ENCODE results near the gene AAGAB.

Gene AAGAB

DNA sequence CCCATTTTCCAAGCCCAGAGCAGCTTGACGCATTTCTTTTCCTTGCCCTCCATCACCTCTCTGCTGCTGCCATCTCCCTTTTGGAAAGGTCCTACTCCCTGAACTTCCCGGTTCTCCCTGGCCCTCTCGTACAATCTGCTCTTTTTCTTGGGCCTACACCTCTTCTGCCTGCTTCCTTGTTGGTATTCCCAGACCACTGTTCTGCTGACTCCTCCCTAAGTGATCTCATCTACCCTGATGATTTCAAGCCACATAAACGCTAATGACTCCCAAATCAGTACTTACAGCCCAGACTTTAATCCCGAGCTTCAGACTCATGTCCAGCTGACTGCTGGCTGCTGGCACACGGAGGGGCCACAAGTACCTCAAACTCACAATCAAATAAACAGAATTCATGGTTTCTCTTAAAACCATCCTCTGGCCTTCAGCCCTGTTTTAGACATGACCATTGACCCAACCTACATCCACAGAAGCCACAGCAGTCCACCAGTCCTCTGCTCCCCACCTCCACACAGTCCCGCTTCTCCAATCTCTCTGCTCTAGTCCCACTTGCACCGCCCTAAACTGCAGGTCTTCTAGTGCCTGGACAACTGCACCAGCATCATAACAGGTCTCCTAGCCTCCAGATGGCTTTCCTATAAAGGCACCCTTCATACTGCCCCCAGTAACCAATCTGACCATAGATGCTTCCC, 57.6 kb downstream of the AAGAB start (continued):
- 0 out of 2 replicates have a peak, but pooled peaks have one; percentile 17 for TF ChIP-seq ZNF10 (tag by site-specific recombination; IDR thresholded peaks at IDR 0.05)

DNA sequence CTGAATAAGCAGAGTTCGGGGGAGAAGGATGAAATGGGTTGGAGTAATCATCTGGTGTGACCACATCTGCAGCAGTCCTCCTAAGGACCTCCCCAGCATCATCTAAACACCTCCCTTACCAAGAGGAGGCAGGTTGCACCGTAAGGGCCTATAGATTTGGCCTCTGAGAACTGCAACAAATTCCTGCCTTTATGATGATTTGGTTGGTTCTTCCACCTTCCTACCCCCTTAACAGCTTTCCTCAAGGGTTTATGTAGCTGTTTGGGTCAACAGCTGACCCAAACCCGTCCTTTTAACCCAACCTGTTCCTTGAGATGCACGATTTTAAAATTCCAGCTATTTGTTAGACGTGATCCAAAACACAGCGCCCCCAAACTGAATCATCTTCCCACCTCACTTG, 58.2 kb downstream of the AAGAB start:
- CTCF ChIA-PET, result interaction anchor here (0.9 to 1.4 kb wide), 3 partner anchors 8 to 42 kb away, joined by 4 to 5 read pairs (median 4); no protein-coding TSS in a partner anchor
- Histone ChIP-seq H3K4me1 (ENCODE audit: control insufficient read depth, insufficient read depth, low read length) (peaks cover 3% of the 10 kb centered on the region), H3K27ac (ENCODE audit: extremely low read depth, low read depth, low read length) (no peak overlapping the region), H3K9me3 (ENCODE audit: control insufficient read depth, insufficient read depth, low read depth, low read length) (no peaks in the 10 kb centered on the region), H3K36me3 (ENCODE audit: control insufficient read depth in 2 of 2, insufficient read depth in 1 of 2, low read length in 2 of 2) (peaks cover 0 to 44% of the 10 kb centered on the region in 2 experiments; a peak in 2 of 3 replicates), H3K4me3 (ENCODE audit: low read depth, low read length) (no peak overlapping the region)
- TF ChIP-seq ZBTB10 (tag by site-specific recombination; IDR thresholded peaks at IDR 0.05) (no peak), ZEB2 (tag by site-specific recombination; IDR thresholded peaks at IDR 0.05) (no peak), HOXC10 (CRISPR knock-in tag; IDR thresholded peaks at IDR 0.05) (no peak), ZNF211 (tag by site-specific recombination; IDR thresholded peaks at IDR 0.05; ENCODE audit: low read depth) (no peak), ZFP3 (tag by site-specific recombination; IDR thresholded peaks at IDR 0.05; ENCODE audit: low read depth) (no peak), ZNF10 (tag by site-specific recombination; IDR thresholded peaks at IDR 0.05) (no peak), ZXDB (tag by site-specific recombination; IDR thresholded peaks at IDR 0.05) (no peak), ZNF391 (tag by site-specific recombination; IDR thresholded peaks at IDR 0.05; ENCODE audit: borderline replicate concordance, low read depth) (no peak), ZNF670 (tag by site-specific recombination; IDR thresholded peaks at IDR 0.05; ENCODE audit: low read depth) (no peak), ZNF366 (tag by site-specific recombination; conservative IDR thresholded peaks at IDR 0.05) (no peak), ZFP41 (tag by site-specific recombination; IDR thresholded peaks at IDR 0.05; ENCODE audit: borderline replicate concordance) (no peak), ZNF23 (tag by site-specific recombination; IDR thresholded peaks at IDR 0.05; ENCODE audit: borderline replicate concordance) (no peak), ZNF623 (tag by site-specific recombination; IDR thresholded peaks at IDR 0.05) (no peak), ZNF626 (tag by site-specific recombination; IDR thresholded peaks at IDR 0.05) (no peak), FEZF1 (tag by site-specific recombination; IDR thresholded peaks at IDR 0.05) (no peak), GLI2 (tag by site-specific recombination; IDR thresholded peaks at IDR 0.05; ENCODE audit: borderline replicate concordance, low read depth) (no peak)
- TF ChIP-seq, protein P1, sequence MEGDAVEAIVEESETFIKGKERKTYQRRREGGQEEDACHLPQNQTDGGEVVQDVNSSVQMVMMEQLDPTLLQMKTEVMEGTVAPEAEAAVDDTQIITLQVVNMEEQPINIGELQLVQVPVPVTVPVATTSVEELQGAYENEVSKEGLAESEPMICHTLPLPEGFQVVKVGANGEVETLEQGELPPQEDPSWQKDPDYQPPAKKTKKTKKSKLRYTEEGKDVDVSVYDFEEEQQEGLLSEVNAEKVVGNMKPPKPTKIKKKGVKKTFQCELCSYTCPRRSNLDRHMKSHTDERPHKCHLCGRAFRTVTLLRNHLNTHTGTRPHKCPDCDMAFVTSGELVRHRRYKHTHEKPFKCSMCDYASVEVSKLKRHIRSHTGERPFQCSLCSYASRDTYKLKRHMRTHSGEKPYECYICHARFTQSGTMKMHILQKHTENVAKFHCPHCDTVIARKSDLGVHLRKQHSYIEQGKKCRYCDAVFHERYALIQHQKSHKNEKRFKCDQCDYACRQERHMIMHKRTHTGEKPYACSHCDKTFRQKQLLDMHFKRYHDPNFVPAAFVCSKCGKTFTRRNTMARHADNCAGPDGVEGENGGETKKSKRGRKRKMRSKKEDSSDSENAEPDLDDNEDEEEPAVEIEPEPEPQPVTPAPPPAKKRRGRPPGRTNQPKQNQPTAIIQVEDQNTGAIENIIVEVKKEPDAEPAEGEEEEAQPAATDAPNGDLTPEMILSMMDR (tag by site-specific recombination; IDR thresholded peaks at IDR 0.05), result no peak
- TF ChIP-seq, protein P2, sequence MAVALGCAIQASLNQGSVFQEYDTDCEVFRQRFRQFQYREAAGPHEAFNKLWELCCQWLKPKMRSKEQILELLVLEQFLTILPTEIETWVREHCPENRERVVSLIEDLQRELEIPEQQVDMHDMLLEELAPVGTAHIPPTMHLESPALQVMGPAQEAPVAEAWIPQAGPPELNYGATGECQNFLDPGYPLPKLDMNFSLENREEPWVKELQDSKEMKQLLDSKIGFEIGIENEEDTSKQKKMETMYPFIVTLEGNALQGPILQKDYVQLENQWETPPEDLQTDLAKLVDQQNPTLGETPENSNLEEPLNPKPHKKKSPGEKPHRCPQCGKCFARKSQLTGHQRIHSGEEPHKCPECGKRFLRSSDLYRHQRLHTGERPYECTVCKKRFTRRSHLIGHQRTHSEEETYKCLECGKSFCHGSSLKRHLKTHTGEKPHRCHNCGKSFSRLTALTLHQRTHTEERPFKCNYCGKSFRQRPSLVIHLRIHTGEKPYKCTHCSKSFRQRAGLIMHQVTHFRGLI (tag by site-specific recombination; IDR thresholded peaks at IDR 0.05), result no peak
- POLR2A ChIA-PET, result interaction anchor here (1.0 to 1.1 kb wide), 3 partner anchors 50 to 115 kb away, joined by 3 to 7 read pairs (median 3); no protein-coding TSS in a partner anchor
